K562 (cell line): ENCODE measurements around the gene FDX2. TPM values are rescaled to one million over a fixed set of nuclear protein-coding genes. Genes with fewer than 3 reads are reported as not detected.
A peak's percentile ranks its signal among the peaks of the same experiment; 100 is the strongest.

Source experiments
- ARID4B ChIP-seq: sonication (generic); formaldehyde crosslinking; IDR thresholded peaks from 2 replicates; pipeline ENCODE4 v1.8.0; 2022; ENCODE audit warnings: mild to moderate bottlenecking, missing genetic modification reagents
- CCAR2 ChIP-seq: fragments of 200-400 bp; formaldehyde crosslinking; IDR thresholded peaks from 2 replicates; pipeline ENCODE4 v1.6.1; 2017; ENCODE audit warnings: mild to moderate bottlenecking, low read depth, low read length
- DMBX1 ChIP-seq: fragments of 250-450 bp; sonication (Bioruptor Pico); IDR thresholded peaks from 2 replicates; pipeline ENCODE4 v1.8.0; 2022; ENCODE audit warnings: inconsistent platforms, mild to moderate bottlenecking, moderate library complexity, borderline replicate concordance
- E2F4 ChIP-seq: sonication (generic); formaldehyde crosslinking; IDR thresholded peaks from 2 replicates; pipeline ENCODE4 v1.8.0; 2022; ENCODE audit warnings: mild to moderate bottlenecking, low read depth, missing genetic modification reagents
- HMGN3 ChIP-seq: IDR thresholded peaks from 2 replicates; pipeline ENCODE4 v1.6.1; 2011; ENCODE audit warnings: borderline replicate concordance, low read depth, mild to moderate bottlenecking, mixed read lengths, low read length; ENCODE audit not compliant: insufficient read length; ENCODE audit errors: extremely low read depth
- HNRNPLL ChIP-seq: fragments of 200-400 bp; formaldehyde crosslinking; IDR thresholded peaks from 2 replicates; pipeline ENCODE4 v1.6.1; 2017; ENCODE audit warnings: low read length, low read depth, mild to moderate bottlenecking; ENCODE audit not compliant: poor library complexity, severe bottlenecking
- MAX ChIP-seq: sonication (generic); formaldehyde crosslinking; IDR thresholded peaks from 2 replicates; pipeline ENCODE4 v1.9.0; 2022; ENCODE audit warnings: mild to moderate bottlenecking, missing genetic modification reagents
- MCM5 ChIP-seq: fragments of 450-650 bp; IDR thresholded peaks from 2 replicates; pipeline ENCODE4 v1.6.1; 2016; ENCODE audit warnings: low read depth
- MLLT1 ChIP-seq, 2 experiments: fragments of 450-650 bp; IDR thresholded peaks; 2 replicates each; pipeline ENCODE4 v1.6.1; 2016
- NELFE ChIP-seq: IDR thresholded peaks from 2 replicates; pipeline ENCODE4 v1.6.1; 2011; ENCODE audit warnings: mild to moderate bottlenecking; ENCODE audit not compliant: insufficient read depth, insufficient read length
- POLR2A ChIP-seq: fragments of 450-650 bp; conservative IDR thresholded peaks from 2 replicates; pipeline ENCODE4 v1.6.1; 2016
- PPARD ChIP-seq: fragments of 250-450 bp; sonication (Bioruptor Pico); IDR thresholded peaks from 2 replicates; pipeline ENCODE4 v1.8.0; 2022; ENCODE audit warnings: inconsistent platforms, mild to moderate bottlenecking, moderate library complexity
- PRDM10 ChIP-seq: fragments of 450-650 bp; IDR thresholded peaks from 2 replicates; pipeline ENCODE4 v1.6.1; 2018; ENCODE audit not compliant: partially characterized antibody
- TARDBP ChIP-seq: fragments of 450-650 bp; IDR thresholded peaks from 2 replicates; pipeline ENCODE4 v1.6.1; 2016
- ZFP36 ChIP-seq: fragments of 150-350 bp; IDR thresholded peaks from 2 replicates; pipeline ENCODE4 v1.6.1; 2018; ENCODE audit warnings: low read length, low read depth; ENCODE audit not compliant: partially characterized antibody
- ZZZ3 ChIP-seq: fragments of 450-650 bp; IDR thresholded peaks from 2 replicates; pipeline ENCODE4 v1.6.1; 2016; ENCODE audit warnings: antibody characterized with exemption, mild to moderate bottlenecking, moderate library complexity
- polyA plus RNA-seq, 8 experiments: library from polyadenylated mRNA; depleted of rRNA in 4 of 8; stranded (reverse) in 5 of 8; unstranded in 3 of 8; fragments of >200 nt; fragmentation: Nextera tagmentation in 2 of 8; fragmentation: Illumina TruSeq in 1 of 8; extraction: Ambion mirVana in 2 of 8; extraction: Trizol in 1 of 8; gene quantifications; 2 replicates each; pipeline versions ENCODE4 v1.2.1 to v1.2.3, GENCODE V29; 2011 to 2014; ENCODE audit warnings: inconsistent platforms in 1 of 8, missing spikeins in 1 of 8
- total RNA-seq, 7 experiments: library from RNA; depleted of rRNA in 6 of 7; stranded (reverse); fragments of >200 nt in 6 of 7; fragmentation: Illumina TruSeq in 2 of 7; extraction: Trizol in 2 of 7; gene quantifications; 2 replicates each; pipeline versions ENCODE4 v1.2.1 to v1.2.3, GENCODE V29; 2011 to 2021; ENCODE audit warnings: low replicate concordance in 1 of 7

Gene FDX2
- total and polyA plus RNA-seq, 9 of the 15 experiments (the other 6 are each of a cell fraction or from before 2014, with no cell fraction given): 2.5 to 49.8 (median 29.7) TPM

GRCh38 chr19:10292789-10293636, 22.8 kb downstream of the FDX2 start (continued):
- TF ChIP-seq ARID4B (CRISPR knock-in tag) (peak; percentile 72), CCAR2 (no peak), DMBX1 (CRISPR knock-in tag) (no peak), MCM5 (no peak), HMGN3 (peak; percentile 44), HNRNPLL (no peak), NELFE (no peak), ZZZ3 (no peak), PPARD (CRISPR knock-in tag) (no peak), POLR2A (peak; percentile 38; the same call in 1 of the 2 replicates), ZFP36 (no peak), MAX (CRISPR knock-in tag) (peak; percentile 46), E2F4 (peak; percentile 71; the same call in 1 of the 2 replicates), MLLT1 (IDR thresholded peaks at IDR 0.05) (no peak), PRDM10 (peak; percentile 97), TARDBP (0 out of 2 replicates have a peak, but pooled peaks have one; percentile 33)
